Bronchial epithelial cell (primary cell): ENCODE measurements around the gene RRAS. TPM values are rescaled to one million over a fixed set of nuclear protein-coding genes. Genes with fewer than 3 reads are reported as not detected.

Source experiments
- DNase-seq: peaks from one replicate; pipeline ENCODE4 v3.0.0-alpha.2; 2010; ENCODE audit warnings: low read depth
- FAIRE-seq: peaks from 2 replicates; lab custom pipeline; 2011; peaks lifted over from hg19 to GRCh38; lab: Jason Lieb, UNC
- H3K27me3 ChIP-seq: 2 replicates; pipeline ENCODE4 v1.5.1; 2011; ENCODE audit warnings: low read length; ENCODE audit not compliant: control insufficient read depth, insufficient read depth
- H3K36me3 ChIP-seq: 2 replicates; pipeline ENCODE4 v1.5.1; 2011; ENCODE audit warnings: low read length; ENCODE audit not compliant: control insufficient read depth, insufficient read depth
- H3K4me3 ChIP-seq: 2 replicates; pipeline ENCODE4 v1.5.1; 2011; ENCODE audit warnings: mild to moderate bottlenecking, low read depth, low read length, control low read depth
- CTCF ChIP-seq: IDR thresholded peaks from 2 replicates; pipeline ENCODE4 v1.5.1; 2011; ENCODE audit warnings: mild to moderate bottlenecking, moderate library complexity, low read length, control low read depth, inconsistent platforms; ENCODE audit not compliant: insufficient read depth, severe bottlenecking
- total RNA-seq: library from RNA; depleted of rRNA; stranded (reverse); fragments of >200 nt; gene quantifications from 2 replicates; pipeline ENCODE4 v1.2.1, GENCODE V29; 2014

Gene RRAS
- total RNA-seq, 1 donor from 2014 or later = 24.2 TPM

DNA sequence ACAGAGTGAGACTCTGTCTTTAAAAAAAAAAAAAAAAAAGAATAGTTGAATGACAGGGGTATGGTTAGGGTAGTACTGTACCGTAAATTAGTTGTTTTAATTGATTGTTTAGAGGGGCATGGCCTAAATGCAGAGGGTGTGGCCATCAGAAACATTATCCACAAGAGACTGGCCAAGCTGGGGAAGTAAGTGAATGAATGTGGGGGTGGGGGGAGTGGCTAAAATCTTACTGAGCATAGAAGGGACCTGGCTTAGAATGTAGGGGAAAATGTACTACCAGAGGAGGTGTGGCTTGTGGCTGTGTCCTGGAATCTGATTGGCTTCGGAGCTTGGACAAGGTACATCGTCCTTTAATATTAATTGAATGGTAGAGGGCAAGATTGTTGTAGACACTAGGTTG, 29.6 kb upstream of the RRAS start:
- H3K27me3 ChIP-seq = no peaks in the 10 kb centered on the region
- no peak for DNase-seq
- no peak for FAIRE-seq
- peaks cover 4% of the 10 kb centered on the region for H3K36me3 ChIP-seq
- TF ChIP-seq CTCF = no peak
- H3K4me3 ChIP-seq = no peak overlapping the region

DNA sequence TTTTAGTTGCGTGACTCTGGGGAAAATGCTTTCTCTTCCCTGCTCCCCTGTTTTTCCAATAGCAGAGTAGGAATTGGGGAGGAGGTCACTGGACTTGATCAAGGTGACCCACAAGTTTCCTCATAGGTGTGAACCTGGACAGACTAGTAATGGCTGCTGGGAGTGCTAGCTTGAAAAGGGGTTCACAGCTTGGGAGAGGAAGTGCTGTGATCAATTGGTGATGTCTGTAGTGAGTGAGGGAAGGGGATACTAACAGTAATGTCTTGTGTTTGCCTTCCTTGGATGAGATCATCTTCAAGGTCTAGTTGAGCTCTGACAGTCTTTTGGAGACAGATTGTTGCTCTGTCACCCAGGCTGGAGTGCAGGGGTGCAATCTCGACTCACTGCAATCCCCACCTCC, 27.5 kb upstream of the RRAS start:
- TF ChIP-seq CTCF = no peak
- H3K4me3 ChIP-seq = no peak overlapping the region

DNA sequence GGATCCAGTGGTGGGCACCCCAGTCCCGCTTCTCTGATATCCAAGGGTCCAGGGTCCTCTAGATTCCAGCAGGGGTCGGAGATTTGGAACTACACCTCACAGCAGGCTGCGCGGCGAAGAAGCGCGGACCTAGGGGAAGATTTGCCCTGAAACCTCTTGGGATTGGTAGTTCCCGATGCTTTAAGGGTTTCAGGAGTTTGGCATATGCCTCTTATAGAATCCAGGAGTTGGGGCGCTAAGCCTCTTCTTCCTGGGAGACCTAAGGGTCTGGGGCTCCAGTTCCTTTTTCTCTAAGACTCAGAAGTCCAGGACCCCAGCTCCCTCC, 26.1 kb upstream of the RRAS start:
- no peak for TF ChIP-seq CTCF
- H3K4me3 ChIP-seq = peak overlapping the region; percentile 68
- H3K36me3 ChIP-seq = peaks cover 16% of the 10 kb centered on the region
- DNase-seq (no peak), FAIRE-seq (no peak)
- H3K27me3 ChIP-seq = no peaks in the 10 kb centered on the region

More for the DNA sequence above, 27.5 kb upstream of the RRAS start:
- FAIRE-seq (no peak), DNase-seq (no peak)
- Histone ChIP-seq H3K27me3 (no peaks in the 10 kb centered on the region), H3K36me3 (peaks cover 6% of the 10 kb centered on the region)

- DNase-seq (peak; percentile 90), FAIRE-seq (no peak)
- Histone ChIP-seq H3K36me3 (peaks cover 18% of the 10 kb centered on the region), H3K27me3 (no peaks in the 10 kb centered on the region), H3K4me3 (peak within 1 kb of the TSS; percentile 68)
- TF ChIP-seq CTCF = no peak
These were observed 25.6 kb upstream of the RRAS start, which contains the start of the genes BCL2L12 and IRF3 for GRCh38 chr19:49665351-49666119. Gene BCL2L12 (plus strand): TSS chr19:49665933. CDS start chr19:49666693, 760 bp downstream. Gene IRF3 (minus strand): TSS chr19:49665857. CDS start chr19:49664838, 1,019 bp downstream.

GRCh38 chr19:49665036-49665350, 25.1 kb upstream of the RRAS start:
- DNase-seq (no peak), FAIRE-seq (no peak)
- Histone ChIP-seq H3K4me3 (peak overlapping the region; percentile 68), H3K27me3 (no peaks in the 10 kb centered on the region), H3K36me3 (peaks cover 15% of the 10 kb centered on the region)
- no peak for TF ChIP-seq CTCF
